Smooth muscle cell (in vitro differentiated cells): Measurements from ENCODE around the gene HRH3. TPM values are rescaled to one million over a fixed set of nuclear protein-coding genes. Genes with fewer than 3 reads are reported as not detected.

Source experiments
- DNase-seq: peaks from one replicate; lab custom pipeline; 2025; ENCODE audit not compliant: unreplicated experiment; lab: John Stamatoyannopoulos, UW
- H2AFZ ChIP-seq: fragments of 200-600 bp; sonication (generic); 2 replicates; pipeline ENCODE4 v1.6.0; 2016; ENCODE audit warnings: antibody characterized with exemption, low read depth, mild to moderate bottlenecking
- H3F3A ChIP-seq: fragments of 200-600 bp; sonication (generic); 2 replicates; pipeline ENCODE4 v1.6.0; 2017; ENCODE audit warnings: antibody characterized with exemption, low read depth
- H3K27ac ChIP-seq: fragments of 200-600 bp; sonication (generic); 2 replicates; pipeline ENCODE4 v1.5.1; 2016; ENCODE audit warnings: low read depth, mild to moderate bottlenecking
- H3K27me3 ChIP-seq: fragments of 200-600 bp; sonication (generic); 2 replicates; pipeline ENCODE4 v1.6.1; 2016; ENCODE audit warnings: low read depth, mild to moderate bottlenecking
- H3K36me3 ChIP-seq: fragments of 200-600 bp; sonication (generic); 2 replicates; pipeline ENCODE4 v1.5.1; 2016; ENCODE audit warnings: low read depth
- H3K4me1 ChIP-seq: fragments of 200-600 bp; sonication (generic); 2 replicates; pipeline ENCODE4 v1.5.1; 2016; ENCODE audit warnings: low read depth
- H3K4me2 ChIP-seq: fragments of 200-600 bp; sonication (generic); 2 replicates; pipeline ENCODE4 v1.6.0; 2016; ENCODE audit warnings: mild to moderate bottlenecking
- H3K4me3 ChIP-seq: fragments of 200-600 bp; sonication (generic); 2 replicates; pipeline ENCODE4 v1.5.1; 2016; ENCODE audit warnings: mild to moderate bottlenecking
- H3K79me2 ChIP-seq: fragments of 200-600 bp; sonication (generic); 2 replicates; pipeline ENCODE4 v1.6.0; 2016; ENCODE audit warnings: low read depth, mild to moderate bottlenecking
- H3K9ac ChIP-seq: fragments of 200-600 bp; sonication (generic); 2 replicates; pipeline ENCODE4 v1.6.0; 2016; ENCODE audit warnings: low read depth
- H3K9me3 ChIP-seq: fragments of 200-600 bp; sonication (generic); replicated peaks from 2 replicates; pipeline ENCODE4 v1.5.1; 2016; ENCODE audit warnings: low read depth
- H4K20me1 ChIP-seq: fragments of 200-600 bp; sonication (generic); 2 replicates; pipeline ENCODE4 v1.6.0; 2016; ENCODE audit warnings: low read depth
- CTCF ChIP-seq: fragments of 200-600 bp; sonication (generic); IDR thresholded peaks from 2 replicates; pipeline ENCODE4 v1.5.1; 2017; ENCODE audit warnings: borderline replicate concordance, mild to moderate bottlenecking, antibody characterized with exemption; ENCODE audit not compliant: insufficient read depth, poor library complexity, severe bottlenecking
- WGBS: methylation state at CpG from one replicate; pipeline ENCODE4 v1.1.7; 2016; ENCODE audit warnings: low lambda C conversion rate; 5-methylcytosine and 5-hydroxymethylcytosine counted together
- polyA plus RNA-seq: library from polyadenylated mRNA; unstranded; fragments of >200 nt; fragmentation: Nextera tagmentation; extraction: Ambion mirVana; gene quantifications from 2 replicates; pipeline ENCODE4 v1.2.1, GENCODE V29; 2016
- total RNA-seq: library from RNA; depleted of rRNA; stranded (reverse); fragments of >200 nt; gene quantifications from 2 replicates; pipeline ENCODE4 v1.2.3, GENCODE V29; 2014

The HRH3 gene
- total and polyA plus RNA-seq, 2 experiments from 2014 or later, result not detected

- WGBS, result 96% methylated on average over 10 of the region's 10 CpGs
- H3K9me3 ChIP-seq, result no peaks in the 10 kb centered on the region
- no peak overlapping the region for H3K27ac ChIP-seq
- no peak overlapping the region for H3K4me2 ChIP-seq
- H3K36me3 ChIP-seq, result no peaks in the 10 kb centered on the region
- no peak overlapping the region for H3K4me3 ChIP-seq
- no peaks in the 10 kb centered on the region for H3F3A ChIP-seq
- H3K27me3 ChIP-seq, result no peaks in the 10 kb centered on the region
- no peak overlapping the region for H2AFZ ChIP-seq
- no peaks in the 10 kb centered on the region for H4K20me1 ChIP-seq
- no peak for TF ChIP-seq CTCF
- H3K79me2 ChIP-seq, result no peaks in the 10 kb centered on the region
- DNase-seq, result no peak
- H3K9ac ChIP-seq, result no peak overlapping the region
- no peaks in the 10 kb centered on the region for H3K4me1 ChIP-seq
These were observed 44.4 kb downstream of the HRH3 start for GRCh38 chr20:62175711-62176110.

GRCh38 chr20:62174870-62175624, 45.0 kb downstream of the HRH3 start:
- WGBS, result 96% methylated on average over 25 of the region's 26 CpGs
- no peaks in the 10 kb centered on the region for H4K20me1 ChIP-seq
- no peaks in the 10 kb centered on the region for H3K4me1 ChIP-seq
- H3K27ac ChIP-seq, result no peak overlapping the region
- no peak for DNase-seq
- H2AFZ ChIP-seq, result no peak overlapping the region
- H3K79me2 ChIP-seq, result no peaks in the 10 kb centered on the region
- no peaks in the 10 kb centered on the region for H3K9me3 ChIP-seq
- no peaks in the 10 kb centered on the region for H3F3A ChIP-seq
- H3K9ac ChIP-seq, result no peak overlapping the region
- no peaks in the 10 kb centered on the region for H3K27me3 ChIP-seq
- H3K4me2 ChIP-seq, result no peak overlapping the region
- TF ChIP-seq CTCF, result no peak
- H3K36me3 ChIP-seq, result no peaks in the 10 kb centered on the region
- no peak overlapping the region for H3K4me3 ChIP-seq

GRCh38 chr20:62174021-62174804, 45.9 kb downstream of the HRH3 start:
- Histone ChIP-seq H3K4me2 (no peak overlapping the region), H3K27ac (no peak overlapping the region), H3K9me3 (no peaks in the 10 kb centered on the region), H4K20me1 (no peaks in the 10 kb centered on the region), H3K9ac (no peak overlapping the region), H2AFZ (no peak overlapping the region), H3K27me3 (no peaks in the 10 kb centered on the region), H3K4me3 (no peak overlapping the region), H3F3A (no peaks in the 10 kb centered on the region), H3K36me3 (no peaks in the 10 kb centered on the region), H3K79me2 (no peaks in the 10 kb centered on the region), H3K4me1 (no peaks in the 10 kb centered on the region)
- DNase-seq, result no peak
- WGBS, result 97% methylated on average over 28 of the region's 28 CpGs
- no peak for TF ChIP-seq CTCF

GRCh38 chr20:62172666-62173065, 47.4 kb downstream of the HRH3 start:
- DNase-seq, result no peak
- H3K4me1 ChIP-seq, result no peaks in the 10 kb centered on the region

More at GRCh38 chr20:62172666-62173065, 47.4 kb downstream of the HRH3 start:
- Histone ChIP-seq H3K4me3 (no peak overlapping the region), H3K27me3 (no peaks in the 10 kb centered on the region), H3K4me2 (no peak overlapping the region), H4K20me1 (no peaks in the 10 kb centered on the region), H3K79me2 (no peaks in the 10 kb centered on the region), H3K9ac (no peak overlapping the region), H3K27ac (no peak overlapping the region), H3K36me3 (no peaks in the 10 kb centered on the region), H3K9me3 (no peaks in the 10 kb centered on the region), H2AFZ (no peak overlapping the region), H3F3A (no peaks in the 10 kb centered on the region)
- no peak for TF ChIP-seq CTCF
- whole genome bisulfite sequencing, result 97% methylated on average over 18 of the region's 18 CpGs
